IMR-90 (cell line): ENCODE data around the gene IKZF4. TPM values are rescaled to one million over a fixed set of nuclear protein-coding genes. Genes with fewer than 3 reads are reported as not detected.

ENCODE experiments used
- ATAC-seq: fragments of 200-7000 bp; cut with Tn5 transposase; 2 replicates; pipeline ENCODE4 v1.9.1; 2020; ENCODE audit warnings: low read depth, mild to moderate bottlenecking, moderate library complexity
- BruUV-seq: library from RNA; stranded (reverse); fragments of 400-500 nt; replicated peaks from 2 replicates; lab custom pipeline; 2021; lab: Mats Ljungman, UMichigan
- CTCF ChIA-PET: fragments of 300-600 bp; formaldehyde crosslinking; extraction: SDS; loops from one replicate; lab custom pipeline; 2021; ENCODE audit warnings: antibody characterized with exemption; lab: Yijun Ruan, JAX
- POLR2A ChIA-PET: fragments of 300-600 bp; sonication (Branson Sonifier 250); formaldehyde crosslinking; loops from one replicate; lab custom pipeline; 2022; ENCODE audit warnings: antibody characterized with exemption; ENCODE audit not compliant: unreplicated experiment; lab: Charles Lee
- DNase-seq: peaks from one replicate; pipeline ENCODE4 v3.0.0; 2013
- H2AFZ ChIP-seq: replicated peaks from 2 replicates; pipeline ENCODE3; 2013; ENCODE audit warnings: low read length, mild to moderate bottlenecking; ENCODE audit not compliant: poor library complexity
- H2AK5ac ChIP-seq: 2 replicates; pipeline ENCODE4 v1.6.1; 2013; ENCODE audit warnings: low read depth, low read length, inconsistent platforms
- H2AK9ac ChIP-seq: replicated peaks from 2 replicates; pipeline ENCODE3; 2013; ENCODE audit warnings: mild to moderate bottlenecking, low read depth, low read length, moderate library complexity; ENCODE audit not compliant: poor library complexity
- H2BK120ac ChIP-seq: 2 replicates; pipeline ENCODE4 v1.6.1; 2013; ENCODE audit warnings: low read depth, low read length, inconsistent platforms
- H2BK15ac ChIP-seq: 3 replicates; pipeline ENCODE4 v1.6.1; 2013; ENCODE audit warnings: low read depth, low read length, inconsistent platforms
- H2BK20ac ChIP-seq: 2 replicates; pipeline ENCODE4 v1.6.1; 2013; ENCODE audit warnings: low read depth, mild to moderate bottlenecking, inconsistent platforms, low read length, moderate library complexity
- H2BK5ac ChIP-seq: 2 replicates; pipeline ENCODE4 v1.6.1; 2013; ENCODE audit warnings: mild to moderate bottlenecking, low read depth, low read length, inconsistent platforms; ENCODE audit not compliant: poor library complexity, severe bottlenecking
- H3K14ac ChIP-seq: replicated peaks from 2 replicates; pipeline ENCODE4 v1.6.1; 2013; ENCODE audit warnings: low read depth, low read length, inconsistent platforms
- H3K18ac ChIP-seq: 2 replicates; pipeline ENCODE4 v1.6.1; 2013; ENCODE audit warnings: low read depth, low read length, control low read depth
- H3K23ac ChIP-seq: 2 replicates; pipeline ENCODE4 v1.6.1; 2013; ENCODE audit warnings: low read depth, low read length, inconsistent platforms
- H3K27ac ChIP-seq: 2 replicates; pipeline ENCODE4 v1.5.1; 2013; ENCODE audit warnings: mild to moderate bottlenecking, control low read depth, low read length; ENCODE audit not compliant: insufficient read depth
- H3K27me3 ChIP-seq: 2 replicates; pipeline ENCODE4 v1.6.1; 2013; ENCODE audit warnings: low read length; ENCODE audit not compliant: control insufficient read depth, insufficient read depth
- H3K36me3 ChIP-seq: 2 replicates; pipeline ENCODE4 v1.6.1; 2013; ENCODE audit warnings: low read length, mixed read lengths; ENCODE audit not compliant: control insufficient read depth, insufficient read depth
- H3K4ac ChIP-seq: 2 replicates; pipeline ENCODE4 v1.6.1; 2013; ENCODE audit warnings: low read depth, low read length, inconsistent platforms
- H3K4me1 ChIP-seq: 2 replicates; pipeline ENCODE4 v1.6.1; 2013; ENCODE audit warnings: low read length, mixed read lengths; ENCODE audit not compliant: control insufficient read depth, insufficient read depth
- H3K4me2 ChIP-seq: 2 replicates; pipeline ENCODE4 v1.6.1; 2013; ENCODE audit warnings: low read depth, mild to moderate bottlenecking, control low read depth, low read length, moderate library complexity
- H3K4me3 ChIP-seq: 2 replicates; pipeline ENCODE4 v1.5.1; 2013; ENCODE audit warnings: low read depth, mild to moderate bottlenecking, control low read depth, low read length, moderate library complexity; ENCODE audit not compliant: insufficient read depth
- H3K56ac ChIP-seq: 2 replicates; pipeline ENCODE4 v1.6.1; 2013; ENCODE audit warnings: low read length, inconsistent platforms; ENCODE audit not compliant: insufficient read depth; ENCODE audit errors: extremely low read depth
- H3K79me1 ChIP-seq, 2 experiments: 2 replicates each; pipeline ENCODE4 v1.6.1; 2013; ENCODE audit warnings: low read length in 2 of 2, inconsistent platforms in 1 of 2, low read depth in 1 of 2
- H3K9ac ChIP-seq: 2 replicates; pipeline ENCODE4 v1.6.1; 2013; ENCODE audit warnings: low read depth, low read length, control low read depth
- H3K9me1 ChIP-seq: 2 replicates; pipeline ENCODE4 v1.6.1; 2013; ENCODE audit warnings: low read length, inconsistent platforms; ENCODE audit not compliant: insufficient read depth
- H3K9me3 ChIP-seq: 2 replicates; pipeline ENCODE4 v1.6.1; 2013; ENCODE audit warnings: low read length; ENCODE audit not compliant: control insufficient read depth, insufficient read depth
- H4K20me1 ChIP-seq: 2 replicates; pipeline ENCODE4 v1.6.1; 2013; ENCODE audit warnings: low read length, inconsistent platforms; ENCODE audit not compliant: insufficient read depth
- H4K5ac ChIP-seq: 2 replicates; pipeline ENCODE4 v1.6.1; 2013; ENCODE audit warnings: mild to moderate bottlenecking, low read depth, low read length, control low read depth
- H4K8ac ChIP-seq, 2 experiments: 2 replicates each; pipeline ENCODE4 v1.6.1; 2013; ENCODE audit warnings: low read depth in 2 of 2, low read length in 2 of 2, control low read depth in 1 of 2, inconsistent platforms in 1 of 2
- H4K91ac ChIP-seq: 2 replicates; pipeline ENCODE4 v1.6.1; 2013; ENCODE audit warnings: low read depth, low read length, inconsistent platforms; ENCODE audit not compliant: insufficient read depth
- BHLHE40 ChIP-seq: fragments of 150-350 bp; IDR thresholded peaks from 2 replicates; pipeline ENCODE4 v1.6.1; 2016; ENCODE audit warnings: mild to moderate bottlenecking, low read depth, low read length
- FOS ChIP-seq: fragments of 150-350 bp; IDR thresholded peaks from 2 replicates; pipeline ENCODE4 v1.6.1; 2016; ENCODE audit warnings: low read depth, low read length
- MAZ ChIP-seq: IDR thresholded peaks from 2 replicates; pipeline ENCODE4 v1.6.1; 2012; ENCODE audit warnings: low read depth, mild to moderate bottlenecking, low read length, improper control_type of control experiment, moderate library complexity, borderline replicate concordance
- RFX5 ChIP-seq: IDR thresholded peaks from 2 replicates; pipeline ENCODE4 v1.8.0; 2012; ENCODE audit warnings: low read depth, mild to moderate bottlenecking, low read length, moderate library complexity
- WGBS, 2 experiments: methylation state at CpG; one replicate each; pipeline versions ENCODE4 v1.1.5 to v1.1.7; 2013; ENCODE audit warnings: missing lambda C conversion rate in 2 of 2; ENCODE audit not compliant: insufficient read length in 1 of 2; ENCODE audit errors: extremely low coverage in 2 of 2; 5-methylcytosine and 5-hydroxymethylcytosine counted together
- dilution Hi-C: fragments of 300-500 bp; cut with HindIII; formaldehyde crosslinking; loops from one replicate; pipeline ENCODE4 v1.14.3; 2018; ENCODE audit warnings: low sequenced_read_pairs; ENCODE audit not compliant: unreplicated experiment
- in situ Hi-C: fragments of 300-500 bp; cut with MboI; formaldehyde crosslinking; loops from 3 replicates; pipeline ENCODE4 v1.14.3; 2019; ENCODE audit warnings: low sequenced_read_pairs, inconsistent platforms, mixed read lengths
- intact Hi-C: fragments of 100-400 bp; cut with micrococcal nuclease; formaldehyde crosslinking; loops from 2 replicates; pipeline ENCODE4 v1.10.0; 2022
- polyA plus RNA-seq, 3 experiments: library from polyadenylated mRNA; depleted of rRNA; stranded (reverse); fragments of >200 nt; gene quantifications; 2 replicates each; pipeline ENCODE4 v1.2.3, GENCODE V29; 2012; ENCODE audit warnings: low replicate concordance in 1 of 3
- total RNA-seq: library from RNA; depleted of rRNA; stranded (reverse); fragments of >200 nt; gene quantifications from 2 replicates; pipeline ENCODE4 v1.2.3, GENCODE V29; 2012

The IKZF4 gene
- total and polyA plus RNA-seq, 2 of the 4 experiments (the other 2 are of a cell fraction) = 1.8 to 7.1 TPM

DNA sequence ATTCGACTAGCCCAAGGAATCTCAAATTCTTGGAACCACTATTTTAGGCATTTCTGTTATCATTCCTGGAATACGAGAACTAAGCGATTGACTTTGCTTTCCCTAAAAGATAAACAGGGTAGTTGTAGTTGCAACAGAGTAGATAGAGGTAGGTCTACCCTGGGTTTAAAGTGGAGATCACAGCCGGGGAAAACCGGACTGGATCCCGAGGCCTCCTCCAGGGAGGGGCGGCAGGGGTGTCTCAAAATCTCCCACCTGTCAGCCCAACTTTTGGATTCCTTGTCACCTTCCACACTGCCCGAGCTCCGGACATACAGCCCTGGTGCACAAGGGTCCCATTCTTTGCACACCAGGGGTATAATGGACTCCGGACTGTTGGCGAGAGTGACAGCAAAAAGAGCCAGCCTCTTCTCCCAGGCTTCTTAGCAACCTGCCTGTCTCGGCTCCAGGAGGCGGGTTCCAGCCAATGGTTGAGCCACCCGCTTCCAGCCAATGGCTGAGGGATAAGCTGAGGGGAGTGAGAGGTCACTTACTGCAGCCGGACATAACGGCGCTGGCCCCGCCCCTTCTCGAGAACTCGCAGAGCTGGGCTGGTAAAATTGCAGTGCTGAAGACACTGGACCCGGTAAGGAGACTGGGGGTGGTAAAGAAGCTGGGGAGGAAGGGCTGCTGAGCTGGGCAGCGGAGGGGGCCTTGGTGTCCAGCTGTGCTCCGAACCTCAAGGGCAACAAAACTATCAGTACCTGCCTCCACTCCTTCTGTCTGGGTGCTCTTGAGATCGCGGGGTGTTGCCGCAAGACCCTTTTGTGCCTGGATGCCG is 23.9 kb upstream of the IKZF4 start, which contains the start of gene SUOX:
SUOX (plus strand) TSS at position 562 of the 820 bp plus-strand sequence. CDS start 4,946 bp downstream, outside the sequence.
- no peak within 1 kb of the TSS for H2BK20ac ChIP-seq
- POLR2A ChIA-PET = interaction anchor here (0.5 kb wide), 2 partner anchors 13 to 81 kb away, joined by 6 to 8 read pairs; no protein-coding TSS in a partner anchor

More for the DNA sequence above, 23.9 kb upstream of the IKZF4 start, which contains the start of gene SUOX:
- Histone ChIP-seq H3K56ac (peak within 1 kb of the TSS; percentile 60), H3K4me1 (peaks cover 4% of the 10 kb centered on the region), H4K8ac (peak within 1 kb of the TSS; percentile 48 to 95), H3K14ac (peak within 1 kb of the TSS; percentile 96), H4K91ac (peak within 1 kb of the TSS; percentile 76), H3K4me3 (peak within 1 kb of the TSS; percentile 68), H3K9ac (peak within 1 kb of the TSS; percentile 83), H3K9me3 (no peaks in the 10 kb centered on the region), H3K4me2 (peak within 1 kb of the TSS; percentile 92), H2BK5ac (peak within 1 kb of the TSS; percentile 58), H3K18ac (peak within 1 kb of the TSS; percentile 43), H4K20me1 (no peaks in the 10 kb centered on the region; the same call in 1 of the 2 replicates), H2AK5ac (peak within 1 kb of the TSS; percentile 46), H3K9me1 (no peaks in the 10 kb centered on the region), H2BK15ac (peak within 1 kb of the TSS; percentile 23; the same call in 1 of the 3 replicates), H3K4ac (peak within 1 kb of the TSS; percentile 88), H3K36me3 (peaks cover 17% of the 10 kb centered on the region), H3K79me1 (peaks cover 5 to 16% of the 10 kb centered on the region in 2 experiments), H4K5ac (peak within 1 kb of the TSS; percentile 72), H3K27ac (peak within 1 kb of the TSS; percentile 66), H2BK120ac (peak within 1 kb of the TSS; percentile 4; the same call in 1 of the 2 replicates), H2AFZ (peak within 1 kb of the TSS; percentile 97), H3K23ac (peak within 1 kb of the TSS; percentile 94), H3K27me3 (no peaks in the 10 kb centered on the region), H2AK9ac (peak within 1 kb of the TSS; percentile 84)
- WGBS, 2 experiments = 0% methylated on average over 2 of the region's 27 CpGs; no CpG with 5 or more reads in 1 of the 2 experiments
- in situ Hi-C loops = loop anchor here (5.0 kb wide), 1 partner anchor 40 kb away; no protein-coding TSS in a partner anchor
- intact Hi-C loops = loop anchor here (1.0 to 10.0 kb wide), 3 partner anchors 32 to 108 kb away; partner anchors contain the start of genes PA2G4 and RPS26
- peak; percentile 96 for DNase-seq
- dilution Hi-C loops = no loop called here
- peak; percentile 99 for ATAC-seq
- BruUV-seq = no TSS peak
- CTCF ChIA-PET = interaction anchor here (0.6 to 1.8 kb wide), 5 partner anchors 10 to 44 kb away, joined by 3 to 11 read pairs (median 4); no protein-coding TSS in a partner anchor
- TF ChIP-seq MAZ (0 out of 2 replicates have a peak, but pooled peaks have one; percentile 32), BHLHE40 (no peak), RFX5 (peak; percentile 81), FOS (0 out of 2 replicates have a peak, but pooled peaks have one; percentile 3)
